ENCODE measurements around the gene TCHH.

Gene TCHH

GRCh38 chr1:152078831-152079441 is 36.3 kb downstream of the TCHH start:
- no peak for TF ChIP-seq ZFP3 (CRISPR knock-in tag; IDR thresholded peaks at IDR 0.05)
- TF ChIP-seq TOX (CRISPR knock-in tag; IDR thresholded peaks at IDR 0.05; ENCODE audit: borderline replicate concordance): no peak
- TF ChIP-seq ISL1 (CRISPR knock-in tag; IDR thresholded peaks at IDR 0.05): no peak
- no peak for TF ChIP-seq POU6F1 (CRISPR knock-in tag; IDR thresholded peaks at IDR 0.05; ENCODE audit: borderline replicate concordance, low read depth)
- TF ChIP-seq ZNF8 (CRISPR knock-in tag; IDR thresholded peaks at IDR 0.05): no peak
- TF ChIP-seq GLIS3 (CRISPR knock-in tag; IDR thresholded peaks at IDR 0.05): no peak
- no peak for TF ChIP-seq ESRRG (CRISPR knock-in tag; IDR thresholded peaks at IDR 0.05)
- TF ChIP-seq OSR1 (CRISPR knock-in tag; IDR thresholded peaks at IDR 0.05): no peak
- TF ChIP-seq, protein P1, sequence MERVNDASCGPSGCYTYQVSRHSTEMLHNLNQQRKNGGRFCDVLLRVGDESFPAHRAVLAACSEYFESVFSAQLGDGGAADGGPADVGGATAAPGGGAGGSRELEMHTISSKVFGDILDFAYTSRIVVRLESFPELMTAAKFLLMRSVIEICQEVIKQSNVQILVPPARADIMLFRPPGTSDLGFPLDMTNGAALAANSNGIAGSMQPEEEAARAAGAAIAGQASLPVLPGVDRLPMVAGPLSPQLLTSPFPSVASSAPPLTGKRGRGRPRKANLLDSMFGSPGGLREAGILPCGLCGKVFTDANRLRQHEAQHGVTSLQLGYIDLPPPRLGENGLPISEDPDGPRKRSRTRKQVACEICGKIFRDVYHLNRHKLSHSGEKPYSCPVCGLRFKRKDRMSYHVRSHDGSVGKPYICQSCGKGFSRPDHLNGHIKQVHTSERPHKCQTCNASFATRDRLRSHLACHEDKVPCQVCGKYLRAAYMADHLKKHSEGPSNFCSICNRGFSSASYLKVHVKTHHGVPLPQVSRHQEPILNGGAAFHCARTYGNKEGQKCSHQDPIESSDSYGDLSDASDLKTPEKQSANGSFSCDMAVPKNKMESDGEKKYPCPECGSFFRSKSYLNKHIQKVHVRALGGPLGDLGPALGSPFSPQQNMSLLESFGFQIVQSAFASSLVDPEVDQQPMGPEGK (CRISPR knock-in tag; IDR thresholded peaks at IDR 0.05; ENCODE audit: borderline replicate concordance): no peak
- TF ChIP-seq, protein P2, sequence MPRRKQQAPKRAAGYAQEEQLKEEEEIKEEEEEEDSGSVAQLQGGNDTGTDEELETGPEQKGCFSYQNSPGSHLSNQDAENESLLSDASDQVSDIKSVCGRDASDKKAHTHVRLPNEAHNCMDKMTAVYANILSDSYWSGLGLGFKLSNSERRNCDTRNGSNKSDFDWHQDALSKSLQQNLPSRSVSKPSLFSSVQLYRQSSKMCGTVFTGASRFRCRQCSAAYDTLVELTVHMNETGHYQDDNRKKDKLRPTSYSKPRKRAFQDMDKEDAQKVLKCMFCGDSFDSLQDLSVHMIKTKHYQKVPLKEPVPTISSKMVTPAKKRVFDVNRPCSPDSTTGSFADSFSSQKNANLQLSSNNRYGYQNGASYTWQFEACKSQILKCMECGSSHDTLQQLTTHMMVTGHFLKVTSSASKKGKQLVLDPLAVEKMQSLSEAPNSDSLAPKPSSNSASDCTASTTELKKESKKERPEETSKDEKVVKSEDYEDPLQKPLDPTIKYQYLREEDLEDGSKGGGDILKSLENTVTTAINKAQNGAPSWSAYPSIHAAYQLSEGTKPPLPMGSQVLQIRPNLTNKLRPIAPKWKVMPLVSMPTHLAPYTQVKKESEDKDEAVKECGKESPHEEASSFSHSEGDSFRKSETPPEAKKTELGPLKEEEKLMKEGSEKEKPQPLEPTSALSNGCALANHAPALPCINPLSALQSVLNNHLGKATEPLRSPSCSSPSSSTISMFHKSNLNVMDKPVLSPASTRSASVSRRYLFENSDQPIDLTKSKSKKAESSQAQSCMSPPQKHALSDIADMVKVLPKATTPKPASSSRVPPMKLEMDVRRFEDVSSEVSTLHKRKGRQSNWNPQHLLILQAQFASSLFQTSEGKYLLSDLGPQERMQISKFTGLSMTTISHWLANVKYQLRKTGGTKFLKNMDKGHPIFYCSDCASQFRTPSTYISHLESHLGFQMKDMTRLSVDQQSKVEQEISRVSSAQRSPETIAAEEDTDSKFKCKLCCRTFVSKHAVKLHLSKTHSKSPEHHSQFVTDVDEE (CRISPR knock-in tag; IDR thresholded peaks at IDR 0.05): no peak
- TF ChIP-seq, protein P3, sequence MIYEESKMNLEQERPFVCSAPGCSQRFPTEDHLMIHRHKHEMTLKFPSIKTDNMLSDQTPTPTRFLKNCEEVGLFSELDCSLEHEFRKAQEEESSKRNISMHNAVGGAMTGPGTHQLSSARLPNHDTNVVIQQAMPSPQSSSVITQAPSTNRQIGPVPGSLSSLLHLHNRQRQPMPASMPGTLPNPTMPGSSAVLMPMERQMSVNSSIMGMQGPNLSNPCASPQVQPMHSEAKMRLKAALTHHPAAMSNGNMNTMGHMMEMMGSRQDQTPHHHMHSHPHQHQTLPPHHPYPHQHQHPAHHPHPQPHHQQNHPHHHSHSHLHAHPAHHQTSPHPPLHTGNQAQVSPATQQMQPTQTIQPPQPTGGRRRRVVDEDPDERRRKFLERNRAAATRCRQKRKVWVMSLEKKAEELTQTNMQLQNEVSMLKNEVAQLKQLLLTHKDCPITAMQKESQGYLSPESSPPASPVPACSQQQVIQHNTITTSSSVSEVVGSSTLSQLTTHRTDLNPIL (CRISPR knock-in tag; IDR thresholded peaks at IDR 0.05; ENCODE audit: low read depth): no peak
- TF ChIP-seq RARB (CRISPR knock-in tag; IDR thresholded peaks at IDR 0.05): no peak
- TF ChIP-seq TCF4 (CRISPR knock-in tag; IDR thresholded peaks at IDR 0.05; ENCODE audit: borderline replicate concordance): no peak
- no peak for TF ChIP-seq PPARA (CRISPR knock-in tag; IDR thresholded peaks at IDR 0.05; ENCODE audit: borderline replicate concordance)
- no peak for TF ChIP-seq ZNF565 (CRISPR knock-in tag; conservative IDR thresholded peaks at IDR 0.05; ENCODE audit: low read depth)
- no peak for TF ChIP-seq ARNTL (CRISPR knock-in tag; IDR thresholded peaks at IDR 0.05; ENCODE audit: borderline replicate concordance, low read depth)
- TF ChIP-seq ZFP30 (CRISPR knock-in tag; IDR thresholded peaks at IDR 0.05): no peak
- ATAC-seq: no peak

GRCh38 chr1:152072311-152072710 is 42.9 kb downstream of the TCHH start:
- TF ChIP-seq, protein P3 (CRISPR knock-in tag; IDR thresholded peaks at IDR 0.05; ENCODE audit: low read depth): no peak
- TF ChIP-seq ZFP3 (CRISPR knock-in tag; IDR thresholded peaks at IDR 0.05) (no peak), ZFP30 (CRISPR knock-in tag; IDR thresholded peaks at IDR 0.05) (no peak), ZNF565 (CRISPR knock-in tag; conservative IDR thresholded peaks at IDR 0.05; ENCODE audit: low read depth) (no peak), POU6F1 (CRISPR knock-in tag; IDR thresholded peaks at IDR 0.05; ENCODE audit: borderline replicate concordance, low read depth) (no peak), ARNTL (CRISPR knock-in tag; IDR thresholded peaks at IDR 0.05; ENCODE audit: borderline replicate concordance, low read depth) (no peak), GLIS3 (CRISPR knock-in tag; IDR thresholded peaks at IDR 0.05) (no peak), ZC3H10 (CRISPR knock-in tag; IDR thresholded peaks at IDR 0.05) (no peak), CSRNP3 (CRISPR knock-in tag; IDR thresholded peaks at IDR 0.05) (no peak), TCF4 (CRISPR knock-in tag; IDR thresholded peaks at IDR 0.05; ENCODE audit: borderline replicate concordance) (no peak), OSR1 (CRISPR knock-in tag; IDR thresholded peaks at IDR 0.05) (no peak), RARB (CRISPR knock-in tag; IDR thresholded peaks at IDR 0.05) (no peak)
- no peak for ATAC-seq

Data from SK-N-SH treated with all-trans-retinoic acid at 6 μM for 48 hours (cell line).